MCF 10A (cell line): ENCODE results near the gene SURF4. TPM values are rescaled to one million over a fixed set of nuclear protein-coding genes. Genes with fewer than 3 reads are reported as not detected.

Source experiments
- BruUV-seq: library from RNA; stranded (reverse); fragments of 400-500 nt; replicated peaks from 2 replicates; lab custom pipeline; 2021; lab: Mats Ljungman, UMichigan
- CTCF ChIA-PET: fragments of 300-600 bp; sonication (Branson Sonifier 250); formaldehyde crosslinking; extraction: SDS; loops from one replicate; lab custom pipeline; 2021; ENCODE audit warnings: antibody characterized with exemption, inconsistent platforms; lab: Yijun Ruan, JAX
- POLR2A ChIA-PET: fragments of 300-600, 350-650 bp; sonication (Branson Sonifier 250); formaldehyde crosslinking; extraction: SDS; loops from one replicate; lab custom pipeline; 2020; ENCODE audit warnings: antibody characterized with exemption, inconsistent platforms; lab: Yijun Ruan, JAX
- DNase-seq: peaks from one replicate; pipeline ENCODE4 v3.0.0-alpha.2; 2018; ENCODE audit not compliant: unreplicated experiment
- H3K27ac Mint-ChIP-seq: one replicate; pipeline ENCODE4 v1.8.0; 2022; ENCODE audit warnings: mild to moderate bottlenecking, low read depth, mixed read lengths; ENCODE audit not compliant: unreplicated experiment
- H3K27me3 Mint-ChIP-seq: one replicate; pipeline ENCODE4 v1.8.0; 2022; ENCODE audit warnings: mixed read lengths; ENCODE audit not compliant: insufficient read depth, unreplicated experiment
- H3K36me3 Mint-ChIP-seq: one replicate; pipeline ENCODE4 v1.8.0; 2022; ENCODE audit warnings: mild to moderate bottlenecking, moderate library complexity, mixed read lengths; ENCODE audit not compliant: insufficient read depth, unreplicated experiment
- H3K4me1 Mint-ChIP-seq: one replicate; pipeline ENCODE4 v1.8.0; 2022; ENCODE audit warnings: mixed read lengths; ENCODE audit not compliant: insufficient read depth, unreplicated experiment
- H3K4me3 Mint-ChIP-seq: one replicate; pipeline ENCODE4 v1.8.0; 2022; ENCODE audit warnings: mild to moderate bottlenecking, moderate library complexity, mixed read lengths; ENCODE audit not compliant: unreplicated experiment
- H3K9me3 Mint-ChIP-seq: one replicate; pipeline ENCODE4 v1.8.0; 2022; ENCODE audit warnings: mixed read lengths; ENCODE audit not compliant: unreplicated experiment
- CTCF ChIP-seq: fragments of 200-600 bp; IDR thresholded peaks from one replicate; pipeline ENCODE4 v1.8.0; 2022; ENCODE audit warnings: antibody characterized with exemption, mild to moderate bottlenecking; ENCODE audit not compliant: unreplicated experiment
- intact Hi-C: fragments of 100-400 bp; cut with micrococcal nuclease; formaldehyde crosslinking; loops from 2 replicates; pipeline ENCODE4 v1.14.1; 2022
- total RNA-seq: library from RNA; stranded (reverse); gene quantifications from 2 replicates; pipeline ENCODE4 v1.2.3, GENCODE V29; 2022

The SURF4 gene
- total RNA-seq, 1 experiment from 2014 or later = 198 TPM

GRCh38 chr9:133349965-133350616 is 25.8 kb downstream of the SURF4 start:
- POLR2A ChIA-PET = interaction anchor here (0.5 to 1.5 kb wide), 6 partner anchors 13 to 714 kb away, joined by 3 to 5 read pairs (median 4); partner anchors contain the start of gene SURF6
- no peak for DNase-seq
- no peaks in the 10 kb centered on the region for H3K9me3 Mint-ChIP-seq
- no peaks in the 10 kb centered on the region for H3K27me3 Mint-ChIP-seq
- H3K36me3 Mint-ChIP-seq = peaks cover 81% of the 10 kb centered on the region
- peaks cover 6% of the 10 kb centered on the region for H3K4me1 Mint-ChIP-seq
- peak overlapping the region; percentile 88 for H3K4me3 Mint-ChIP-seq
- CTCF ChIA-PET = interaction anchor here (0.6 to 0.8 kb wide), 4 partner anchors 11 to 1978 kb away, joined by 3 to 4 read pairs (median 4); no protein-coding TSS in a partner anchor
- TF ChIP-seq CTCF = no peak
- H3K27ac Mint-ChIP-seq = no peak overlapping the region
- no TSS peak for BruUV-seq
- intact Hi-C loops = no loop called here

- BruUV-seq = TSS peak; percentile 58
- no peak for TF ChIP-seq CTCF
- H3K36me3 Mint-ChIP-seq = peaks cover 75% of the 10 kb centered on the region
- intact Hi-C loops = no loop called here
- H3K4me1 Mint-ChIP-seq = peaks cover 6% of the 10 kb centered on the region
- no peaks in the 10 kb centered on the region for H3K27me3 Mint-ChIP-seq
- H3K27ac Mint-ChIP-seq = peak overlapping the region; percentile 97
- CTCF ChIA-PET = interaction anchor here (0.5 kb wide), 1 partner anchor 31 kb away, joined by 3 read pairs; no protein-coding TSS in a partner anchor
- DNase-seq = no peak
- H3K4me3 Mint-ChIP-seq = peak overlapping the region; percentile 88
- H3K9me3 Mint-ChIP-seq = no peaks in the 10 kb centered on the region
- POLR2A ChIA-PET = interaction anchor here (0.6 to 2.9 kb wide), 12 partner anchors 8 to 532 kb away, joined by 3 to 48 read pairs (median 8); partner anchors contain the start of genes STKLD1, SURF1, SURF2 and SURF6
Observed at GRCh38 chr9:133348718-133349573, 26.9 kb downstream of the SURF4 start.

- Mint-ChIP-seq H3K9me3 (no peaks in the 10 kb centered on the region), H3K4me3 (peak within 1 kb of the TSS; percentile 88), H3K27ac (peak within 1 kb of the TSS; percentile 97), H3K4me1 (peaks cover 6% of the 10 kb centered on the region), H3K36me3 (peaks cover 67% of the 10 kb centered on the region), H3K27me3 (no peaks in the 10 kb centered on the region)
- peak; percentile 95 for DNase-seq
- BruUV-seq = no TSS peak
- CTCF ChIA-PET = interaction anchor here (1.2 kb wide), 1 partner anchor 10 kb away, joined by 3 read pairs; no protein-coding TSS in a partner anchor
- TF ChIP-seq CTCF = no peak
- intact Hi-C loops = no loop called here
- POLR2A ChIA-PET = interaction anchor here (0.6 to 2.9 kb wide), 22 partner anchors 9 to 788 kb away, joined by 3 to 48 read pairs (median 5); partner anchors contain the start of genes BRD3OS, CACFD1, STKLD1 and SURF1
Observed at GRCh38 chr9:133347985-133348717, 27.7 kb downstream of the SURF4 start, which contains the start of the genes MED22 and RPL7A. Gene MED22, minus strand, starts transcription at chr9:133348131. Its CDS starts 1,469 bp downstream, at chr9:133346662. Gene RPL7A, plus strand, starts transcription at chr9:133348218. Its CDS starts 26 bp downstream, at chr9:133348244.
